Stimulated activated CD8-positive, alpha-beta memory T cell treated with anti-CD3 and anti-CD28 coated beads, Interleukin-12 subunit alpha, Interleukin-12 subunit beta, amount 100 ng/mL, for 24 hours (primary cell): Measurements from ENCODE around the gene IGIP.

Source experiments
- DNase-seq: peaks from one replicate; pipeline ENCODE4 v3.0.0-alpha.2; 2020; ENCODE audit errors: extremely low read depth

The IGIP gene

GRCh38 chr5:140111011-140111858 lies 14.5 kb upstream of the IGIP start:
- no peak for DNase-seq

GRCh38 chr5:140111859-140112551 lies 13.7 kb upstream of the IGIP start:
- DNase-seq: no peak

- no peak for DNase-seq
Measured at GRCh38 chr5:140112685-140113179, 13.0 kb upstream of the IGIP start.

- no peak for DNase-seq
Measured at GRCh38 chr5:140113180-140113698, 12.5 kb upstream of the IGIP start.

GRCh38 chr5:140113699-140114263 lies 12.0 kb upstream of the IGIP start, which contains the start of gene PURA:
Gene PURA (plus strand): TSS chr5:140114109. CDS start chr5:140114182, 73 bp downstream.
- peak; percentile 85 for DNase-seq

- DNase-seq: no peak
Measured at GRCh38 chr5:140114341-140115185, 11.2 kb upstream of the IGIP start.

- DNase-seq: no peak
Measured at GRCh38 chr5:140115186-140115500, 10.6 kb upstream of the IGIP start.

GRCh38 chr5:140116716-140117115 lies 9.0 kb upstream of the IGIP start:
- no peak for DNase-seq

- no peak for DNase-seq
Measured at GRCh38 chr5:140117523-140117922, 8.2 kb upstream of the IGIP start.

GRCh38 chr5:140118302-140118936 lies 7.3 kb upstream of the IGIP start:
- DNase-seq: no peak

- no peak for DNase-seq
Measured at GRCh38 chr5:140126315-140127012, 727 bp downstream of the IGIP start.

- no peak for DNase-seq
Measured at GRCh38 chr5:140128376-140128775, 2.6 kb downstream of the IGIP start.

GRCh38 chr5:140130949-140131733 lies 5.4 kb downstream of the IGIP start:
- DNase-seq: no peak

- no peak for DNase-seq
Measured at GRCh38 chr5:140131967-140132409, 6.3 kb downstream of the IGIP start.

- no peak for DNase-seq
Measured at GRCh38 chr5:140133514-140134167, 7.9 kb downstream of the IGIP start.

- no peak for DNase-seq
Measured at GRCh38 chr5:140134277-140134935, 8.7 kb downstream of the IGIP start.

GRCh38 chr5:140135127-140135526 lies 9.4 kb downstream of the IGIP start:
- DNase-seq: no peak

- no peak for DNase-seq
Measured at GRCh38 chr5:140136624-140137023, 10.9 kb downstream of the IGIP start.
